ENCODE results near the gene ABCB10. TPM values are rescaled to one million over a fixed set of nuclear protein-coding genes. Genes with fewer than 3 reads are reported as not detected.

ABCB10 gene
- total and polyA plus RNA-seq, 5 experiments from 2014 or later = 5.1 to 20.5 (median 12.8) TPM

DNA sequence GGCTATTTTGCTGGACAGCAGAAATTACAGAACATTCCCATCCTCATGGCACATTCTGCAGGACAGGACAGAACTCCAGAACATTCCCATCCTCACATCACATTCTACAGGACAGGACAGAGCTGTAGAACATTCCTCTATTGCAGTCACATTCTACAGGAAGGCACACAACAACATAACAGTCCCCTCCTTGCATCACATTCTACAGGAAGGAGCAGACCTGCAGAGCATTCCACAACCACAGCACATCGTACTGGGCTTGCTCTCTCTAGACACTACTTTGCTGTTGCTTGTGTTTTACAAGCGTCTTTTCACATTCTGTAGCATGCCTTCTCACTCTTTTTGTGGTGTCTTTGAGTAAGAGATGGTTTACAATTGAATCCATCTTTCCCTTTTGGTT is 26.8 kb upstream of the ABCB10 start:
- Mint-ChIP-seq H3K9me3 (no peaks in the 10 kb centered on the region), H3K4me1 (no peaks in the 10 kb centered on the region), H3K27me3 (peaks cover 0 to 1% (median 0%) of the 10 kb centered on the region in 5 donors), H3K36me3 (peaks cover 0 to 7% (median 0%) of the 10 kb centered on the region in 3 donors), H3K4me3 (no peak overlapping the region), H3K27ac (no peak overlapping the region)
- POLR2A ChIA-PET = no interaction called here
- no peak for ATAC-seq
- DNase-seq = no peak

DNA sequence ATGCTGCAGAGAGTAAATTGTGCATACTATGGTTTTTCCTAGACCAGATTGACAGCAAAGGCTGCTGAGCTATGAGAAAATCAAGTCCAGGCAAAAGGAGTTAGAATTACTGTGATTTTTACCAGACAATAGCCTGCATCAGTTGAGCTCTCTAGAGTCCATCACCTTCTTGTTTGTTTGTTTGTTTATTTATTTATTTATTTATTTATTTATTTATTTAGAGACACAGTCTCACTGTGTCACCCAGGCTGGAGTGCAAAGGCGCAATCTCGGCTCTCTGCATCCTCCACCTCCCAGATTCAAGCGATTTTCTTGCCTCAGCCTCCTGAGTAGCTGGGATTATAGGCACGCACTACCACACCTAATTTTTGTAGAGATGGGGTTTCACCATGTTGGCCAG is 24.2 kb upstream of the ABCB10 start:
- no peak for DNase-seq
- POLR2A ChIA-PET = interaction anchor here (0.6 kb wide), 1 partner anchor 631 kb away, joined by 3 read pairs; no protein-coding TSS in a partner anchor
- ATAC-seq = no peak
- Mint-ChIP-seq H3K27ac (no peak overlapping the region), H3K27me3 (peaks cover 3 to 12% (median 6%) of the 10 kb centered on the region in 5 donors), H3K4me3 (no peak overlapping the region), H3K4me1 (peaks cover 0 to 14% (median 2%) of the 10 kb centered on the region in 4 donors), H3K9me3 (no peaks in the 10 kb centered on the region), H3K36me3 (no peaks in the 10 kb centered on the region)

DNA sequence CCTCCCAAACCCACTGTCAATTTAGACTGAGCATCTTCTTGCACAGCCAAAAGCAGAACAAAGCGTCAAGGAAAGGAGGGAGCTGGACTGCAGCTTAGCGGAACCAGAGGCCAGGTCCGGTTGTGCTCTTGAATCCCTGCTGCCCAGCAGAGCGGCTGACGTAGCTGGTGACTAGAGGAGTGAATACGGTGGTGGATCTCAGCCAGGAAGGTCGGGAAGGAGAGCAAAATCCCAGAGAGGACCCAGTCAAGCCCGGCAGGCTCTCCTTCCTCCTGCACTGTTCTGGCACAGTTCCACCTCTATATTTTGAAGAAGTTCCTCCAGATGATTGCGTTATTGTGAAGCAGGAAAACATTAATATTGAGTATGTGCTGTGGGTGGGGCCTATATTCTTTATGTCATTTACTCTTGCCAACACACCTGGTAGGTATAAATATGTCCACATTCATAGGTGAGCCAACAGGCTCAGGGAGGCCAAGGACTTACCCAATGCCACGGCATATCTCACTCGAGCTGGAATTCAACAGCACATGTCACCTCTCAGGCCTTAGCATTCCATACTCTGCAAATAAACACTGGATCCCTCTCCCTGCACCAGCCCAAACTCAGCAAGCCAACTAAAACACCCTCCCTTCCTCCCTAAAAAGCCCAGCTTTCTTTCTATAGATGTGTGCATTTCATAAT is 23.6 kb upstream of the ABCB10 start:
- H3K27ac Mint-ChIP-seq = no peak overlapping the region
- peaks cover 0 to 14% (median 2%) of the 10 kb centered on the region in 4 donors for H3K4me1 Mint-ChIP-seq
- ATAC-seq (no peak), DNase-seq (no peak)
- H3K4me3 Mint-ChIP-seq = no peak overlapping the region
- peaks cover 3 to 12% (median 8%) of the 10 kb centered on the region in 5 donors for H3K27me3 Mint-ChIP-seq
- POLR2A ChIA-PET = no interaction called here
- H3K9me3 Mint-ChIP-seq = no peaks in the 10 kb centered on the region
- no peaks in the 10 kb centered on the region for H3K36me3 Mint-ChIP-seq

DNA sequence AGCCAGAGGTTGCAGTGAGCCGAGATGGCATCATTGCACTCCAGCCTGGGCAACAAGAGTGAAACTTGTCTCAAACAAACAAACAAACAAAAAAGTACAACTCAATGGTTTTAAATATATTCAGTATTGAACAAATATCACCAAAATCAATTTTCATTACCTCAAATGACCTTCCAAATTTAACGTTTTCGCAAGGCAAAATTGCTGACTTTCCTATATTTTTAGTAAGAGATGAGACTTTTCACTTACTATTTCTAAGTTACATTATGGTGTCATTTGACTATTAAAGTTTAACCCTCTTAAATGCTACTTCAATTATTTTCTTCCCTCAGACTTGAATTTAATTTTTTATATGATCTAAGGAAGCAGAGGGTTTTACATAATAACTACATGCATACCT is 23.0 kb upstream of the ABCB10 start:
- peaks cover 3 to 12% (median 8%) of the 10 kb centered on the region in 5 donors for H3K27me3 Mint-ChIP-seq
- H3K4me1 Mint-ChIP-seq = peaks cover 0 to 14% (median 2%) of the 10 kb centered on the region in 4 donors
- POLR2A ChIA-PET = no interaction called here
- no peak overlapping the region for H3K4me3 Mint-ChIP-seq
- no peaks in the 10 kb centered on the region for H3K36me3 Mint-ChIP-seq
- no peak overlapping the region for H3K27ac Mint-ChIP-seq
- H3K9me3 Mint-ChIP-seq = no peaks in the 10 kb centered on the region
- no peak for DNase-seq
- no peak for ATAC-seq

DNA sequence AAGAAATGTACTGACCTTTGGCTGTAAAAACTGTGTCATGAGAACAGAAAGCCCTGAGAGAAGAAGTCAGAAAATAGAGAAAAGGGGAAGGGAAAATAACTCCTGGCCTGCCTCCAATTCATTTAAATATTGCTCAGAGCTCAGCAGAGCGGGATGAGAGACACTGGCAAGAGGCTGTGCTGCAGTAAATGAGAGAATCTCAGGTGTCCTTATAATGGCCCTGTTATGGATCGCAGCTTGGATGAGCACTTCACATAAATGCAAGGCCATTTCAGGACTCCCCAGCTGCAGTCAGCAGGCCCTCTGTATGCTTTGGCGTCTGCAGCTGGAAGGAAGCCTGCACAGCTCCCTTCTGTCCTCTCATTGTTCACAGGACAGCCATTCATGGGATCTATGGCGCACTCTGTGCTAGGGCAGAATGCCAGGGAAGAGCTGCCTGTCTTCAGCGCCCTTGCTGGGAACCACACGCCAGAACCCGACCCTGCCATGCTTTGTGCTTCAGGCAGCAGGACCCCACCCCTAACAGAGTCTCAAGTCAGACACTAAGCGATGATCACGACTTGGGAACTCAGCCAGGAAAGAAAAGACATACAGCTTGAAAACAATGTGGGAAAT is 20.7 kb upstream of the ABCB10 start:
- peaks cover 3 to 12% (median 8%) of the 10 kb centered on the region in 5 donors for H3K27me3 Mint-ChIP-seq
- H3K4me3 Mint-ChIP-seq = peak overlapping the region in 1 of 10 donors; percentile 57
- POLR2A ChIA-PET = no interaction called here
- peak overlapping the region in 1 of 10 donors; percentile 6 for H3K27ac Mint-ChIP-seq
- no peaks in the 10 kb centered on the region for H3K36me3 Mint-ChIP-seq
- ATAC-seq (no peak), DNase-seq (no peak)
- H3K9me3 Mint-ChIP-seq = no peaks in the 10 kb centered on the region
- H3K4me1 Mint-ChIP-seq = peaks cover 0 to 14% (median 2%) of the 10 kb centered on the region in 4 donors

DNA sequence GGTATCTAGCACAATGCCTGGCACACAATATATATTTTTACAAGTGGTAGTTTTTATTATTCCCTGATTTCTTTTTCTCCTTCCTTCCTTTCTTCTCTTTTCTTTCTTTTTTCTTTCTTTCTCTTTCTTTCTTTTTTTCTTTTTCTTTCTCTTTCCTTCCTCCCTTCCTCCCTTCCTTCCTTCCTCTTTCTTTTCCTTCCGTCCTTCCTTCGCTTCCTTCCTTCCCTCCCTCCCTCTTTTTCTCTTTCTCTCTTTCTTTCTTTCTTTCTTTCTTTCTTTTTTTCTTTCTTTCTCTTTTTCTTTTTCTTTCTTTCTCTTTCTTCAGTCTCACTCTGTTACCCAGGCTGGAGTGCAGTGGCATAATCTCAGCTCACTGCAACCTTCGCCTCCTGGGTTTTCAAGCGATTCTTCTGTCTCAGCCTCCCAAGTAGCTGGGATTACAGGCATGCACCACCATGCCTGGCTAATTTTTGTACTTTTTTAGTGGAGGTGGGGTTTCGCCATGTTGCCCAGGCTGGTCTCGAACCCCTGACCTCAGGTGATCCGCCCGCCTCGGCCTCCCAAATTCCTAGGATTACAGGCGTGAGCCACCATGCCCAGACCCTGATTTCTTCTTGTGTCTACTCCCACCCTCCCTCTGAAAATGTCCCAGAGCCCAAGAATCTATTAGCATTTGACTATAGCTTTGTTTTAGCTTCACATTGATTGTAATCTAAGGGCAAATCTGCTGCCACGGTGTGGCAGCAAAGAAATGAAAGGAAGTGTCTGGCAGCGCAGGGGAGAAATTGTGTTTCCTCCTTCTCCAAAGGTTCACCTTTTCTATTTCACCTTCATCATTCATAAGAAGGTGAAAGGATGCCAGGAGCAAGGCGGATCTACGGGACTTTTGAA is 19.9 kb upstream of the ABCB10 start:
- Mint-ChIP-seq H3K27ac (peak overlapping the region in 1 of 10 donors; percentile 6), H3K9me3 (no peaks in the 10 kb centered on the region), H3K4me1 (peaks cover 0 to 14% (median 2%) of the 10 kb centered on the region in 4 donors), H3K36me3 (no peaks in the 10 kb centered on the region), H3K27me3 (peaks cover 3 to 12% (median 12%) of the 10 kb centered on the region in 5 donors), H3K4me3 (peak overlapping the region in 1 of 10 donors; percentile 57)
- ATAC-seq = no peak
- no peak for DNase-seq
- POLR2A ChIA-PET = no interaction called here

DNA sequence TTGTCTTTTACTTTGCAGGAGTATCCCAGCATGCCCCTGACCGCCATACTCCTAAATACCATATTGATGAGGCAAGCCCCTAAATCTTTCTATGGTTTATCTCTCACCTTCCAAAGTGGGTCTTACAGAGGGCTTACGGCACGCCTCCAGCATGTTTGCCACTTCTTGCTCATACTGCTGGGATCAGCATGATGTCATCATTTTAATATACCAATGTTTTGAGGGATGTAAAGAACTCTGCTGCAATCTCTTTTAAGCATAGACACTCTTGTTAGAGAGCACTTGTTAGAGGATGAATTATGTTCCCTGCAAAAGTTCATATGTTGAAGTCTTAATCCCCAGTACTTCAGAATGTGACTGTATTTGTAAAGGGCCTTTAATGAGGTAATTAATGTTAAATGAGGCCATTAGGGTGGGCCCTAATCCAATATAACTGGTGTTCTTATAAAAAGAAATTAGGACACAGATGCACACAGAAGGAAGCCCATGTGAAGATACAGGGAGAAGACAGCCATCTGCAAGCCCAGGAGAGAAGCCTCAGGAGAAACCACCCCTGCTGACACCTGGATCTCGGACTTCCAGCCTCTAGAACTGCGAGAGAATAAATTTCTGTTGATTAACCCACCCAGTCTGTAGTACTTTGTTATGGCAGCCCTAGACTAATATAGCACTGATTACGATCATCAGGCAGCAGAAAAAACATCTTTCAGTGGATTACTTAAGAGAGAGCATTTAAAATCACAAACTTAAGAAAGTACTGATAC is 16.4 kb upstream of the ABCB10 start:
- no peaks in the 10 kb centered on the region for H3K9me3 Mint-ChIP-seq
- no peak for DNase-seq
- H3K36me3 Mint-ChIP-seq = no peaks in the 10 kb centered on the region
- H3K27me3 Mint-ChIP-seq = peaks cover 3 to 12% (median 12%) of the 10 kb centered on the region in 5 donors
- H3K4me1 Mint-ChIP-seq = peaks cover 0 to 14% (median 2%) of the 10 kb centered on the region in 4 donors
- H3K4me3 Mint-ChIP-seq = no peak overlapping the region
- H3K27ac Mint-ChIP-seq = peak overlapping the region in 1 of 10 donors; percentile 0
- no peak for ATAC-seq
- POLR2A ChIA-PET = no interaction called here

DNA sequence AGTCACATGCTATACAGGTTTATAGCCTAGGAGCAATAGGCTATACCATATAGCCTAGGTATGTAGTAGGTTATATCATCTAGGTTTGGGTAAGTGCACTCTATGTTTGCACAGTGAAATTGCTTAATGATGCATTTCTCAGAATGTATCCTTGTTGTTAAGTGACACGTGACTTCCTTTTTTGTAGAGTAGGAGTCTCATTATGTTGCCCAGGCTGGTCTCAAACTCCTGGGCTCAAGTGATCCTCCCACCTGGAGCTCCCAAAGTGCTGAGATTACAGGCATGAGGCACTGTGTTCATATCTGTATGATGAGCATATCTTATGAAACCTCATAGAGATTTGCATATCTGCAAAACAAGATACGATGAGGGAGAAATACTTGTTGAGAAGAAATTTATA is 13.8 kb upstream of the ABCB10 start:
- ATAC-seq (no peak), DNase-seq (no peak)
- H3K36me3 Mint-ChIP-seq = no peaks in the 10 kb centered on the region

DNA sequence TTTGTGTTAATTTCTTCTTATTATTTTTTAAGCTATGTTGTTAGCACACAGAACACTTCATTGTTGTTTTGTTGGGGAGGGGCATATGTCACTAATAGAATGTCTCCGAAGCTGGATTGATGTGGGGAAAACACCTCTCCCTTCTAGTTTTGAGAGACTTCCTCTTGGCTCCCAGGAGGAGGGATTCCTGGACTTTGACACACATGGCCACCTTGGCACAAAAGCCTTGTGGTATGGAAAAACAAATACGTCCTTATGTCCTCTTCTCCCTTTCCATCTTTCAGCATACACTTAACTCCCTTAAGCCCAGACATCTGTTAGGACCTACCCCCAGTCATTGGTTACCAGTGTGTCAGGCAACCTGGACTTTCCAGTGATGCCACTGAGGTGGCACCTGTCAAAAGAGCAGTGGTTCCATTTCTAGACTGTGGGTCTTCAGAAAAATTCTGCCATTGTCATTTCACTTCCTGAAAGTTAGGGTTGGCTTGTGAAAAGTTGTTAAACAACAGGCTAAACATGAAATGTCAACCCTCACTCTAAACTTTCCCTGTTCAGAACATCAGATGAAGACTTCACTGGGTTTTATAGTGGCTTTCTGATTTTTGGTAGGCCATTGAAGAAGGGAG is 12.5 kb upstream of the ABCB10 start:
- H3K4me3 Mint-ChIP-seq = no peak overlapping the region
- H3K9me3 Mint-ChIP-seq = no peaks in the 10 kb centered on the region
- no peaks in the 10 kb centered on the region for H3K4me1 Mint-ChIP-seq
- H3K36me3 Mint-ChIP-seq = no peaks in the 10 kb centered on the region
- DNase-seq (no peak), ATAC-seq (no peak)
- POLR2A ChIA-PET = no interaction called here
- no peak overlapping the region for H3K27ac Mint-ChIP-seq
- peaks cover 0 to 4% (median 3%) of the 10 kb centered on the region in 5 donors for H3K27me3 Mint-ChIP-seq

More for the DNA sequence above, 13.8 kb upstream of the ABCB10 start:
- peak overlapping the region in 1 of 10 donors; percentile 7 for H3K27ac Mint-ChIP-seq
- H3K9me3 Mint-ChIP-seq = no peaks in the 10 kb centered on the region
- H3K27me3 Mint-ChIP-seq = peaks cover 0 to 4% (median 3%) of the 10 kb centered on the region in 5 donors
- POLR2A ChIA-PET = no interaction called here
- no peak overlapping the region for H3K4me3 Mint-ChIP-seq
- H3K4me1 Mint-ChIP-seq = no peaks in the 10 kb centered on the region

DNA sequence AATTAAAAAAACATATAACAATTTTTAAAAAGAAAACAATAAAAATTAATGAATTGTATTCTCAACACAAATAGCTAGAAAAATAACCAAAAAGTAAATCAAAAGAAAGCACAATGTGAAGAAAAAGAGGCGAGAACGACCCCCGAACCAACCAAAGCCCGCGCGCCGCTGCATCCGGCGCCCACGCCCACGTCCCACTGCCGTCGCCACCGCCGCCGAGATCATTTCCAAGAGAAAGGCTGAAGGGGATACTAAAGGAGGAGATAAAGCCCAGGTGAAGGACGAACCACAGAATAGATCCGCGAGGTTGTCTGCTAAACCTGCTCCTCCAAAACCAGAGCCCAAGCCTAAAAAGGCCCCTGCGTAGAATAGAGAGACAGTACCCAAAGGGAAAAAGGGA is 11.8 kb upstream of the ABCB10 start:
- Mint-ChIP-seq H3K27ac (no peak overlapping the region), H3K36me3 (no peaks in the 10 kb centered on the region), H3K27me3 (peaks cover 0 to 4% (median 3%) of the 10 kb centered on the region in 5 donors), H3K4me3 (no peak overlapping the region), H3K9me3 (no peaks in the 10 kb centered on the region), H3K4me1 (no peaks in the 10 kb centered on the region)
- DNase-seq = no peak
- POLR2A ChIA-PET = interaction anchor here (0.6 kb wide), 1 partner anchor 17 kb away, joined by 3 read pairs; no protein-coding TSS in a partner anchor
- no peak for ATAC-seq

DNA sequence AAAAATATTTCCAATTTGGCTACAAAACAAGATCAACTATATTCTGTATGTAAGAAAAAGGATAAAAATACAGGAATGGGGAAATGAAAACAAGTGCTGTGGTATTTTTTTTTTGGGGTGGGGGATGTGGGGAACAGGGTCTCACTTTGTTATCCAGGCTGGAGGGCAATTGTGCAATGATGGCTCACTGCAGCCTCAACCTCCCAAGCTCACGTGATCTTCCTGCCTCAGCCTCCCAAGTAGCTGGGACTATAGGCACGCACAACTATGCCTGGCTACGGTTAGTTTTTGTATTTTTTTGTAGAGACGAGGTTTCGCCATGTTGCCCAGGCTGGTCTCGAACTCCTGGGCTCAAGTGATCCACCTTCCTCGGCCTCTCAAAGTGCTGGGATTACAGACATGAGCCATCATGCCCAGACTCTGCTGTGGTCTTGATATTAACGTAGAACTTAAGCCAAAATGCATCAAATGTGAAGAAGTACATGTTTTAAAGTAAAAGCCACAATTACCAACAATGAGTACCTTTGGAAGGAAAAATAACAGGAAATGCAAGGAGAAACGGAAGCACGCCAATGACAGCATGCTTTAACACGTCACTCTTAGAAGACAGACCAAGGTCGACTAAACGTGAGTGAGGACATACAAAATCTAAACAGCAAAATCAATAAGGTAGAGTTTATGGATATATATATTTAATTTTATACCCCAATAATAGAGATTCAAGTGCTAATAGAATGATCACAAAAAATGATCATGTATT is 8.8 kb upstream of the ABCB10 start:
- no peak overlapping the region for H3K4me3 Mint-ChIP-seq
- H3K27me3 Mint-ChIP-seq = peaks cover 0 to 4% (median 0%) of the 10 kb centered on the region in 5 donors
- ATAC-seq (no peak), DNase-seq (no peak)
- no peaks in the 10 kb centered on the region for H3K9me3 Mint-ChIP-seq
- POLR2A ChIA-PET = no interaction called here
- H3K36me3 Mint-ChIP-seq = no peaks in the 10 kb centered on the region
- no peak overlapping the region for H3K27ac Mint-ChIP-seq
- H3K4me1 Mint-ChIP-seq = no peaks in the 10 kb centered on the region
